ENCODE results near the gene FMNL2.

GRCh38 chr2:152532241-152532640, 197.3 kb downstream of the FMNL2 start:
- TF ChIP-seq PATZ1 (CRISPR knock-in tag; IDR thresholded peaks at IDR 0.05; ENCODE audit: borderline replicate concordance): no peak
- TF ChIP-seq, protein P1, sequence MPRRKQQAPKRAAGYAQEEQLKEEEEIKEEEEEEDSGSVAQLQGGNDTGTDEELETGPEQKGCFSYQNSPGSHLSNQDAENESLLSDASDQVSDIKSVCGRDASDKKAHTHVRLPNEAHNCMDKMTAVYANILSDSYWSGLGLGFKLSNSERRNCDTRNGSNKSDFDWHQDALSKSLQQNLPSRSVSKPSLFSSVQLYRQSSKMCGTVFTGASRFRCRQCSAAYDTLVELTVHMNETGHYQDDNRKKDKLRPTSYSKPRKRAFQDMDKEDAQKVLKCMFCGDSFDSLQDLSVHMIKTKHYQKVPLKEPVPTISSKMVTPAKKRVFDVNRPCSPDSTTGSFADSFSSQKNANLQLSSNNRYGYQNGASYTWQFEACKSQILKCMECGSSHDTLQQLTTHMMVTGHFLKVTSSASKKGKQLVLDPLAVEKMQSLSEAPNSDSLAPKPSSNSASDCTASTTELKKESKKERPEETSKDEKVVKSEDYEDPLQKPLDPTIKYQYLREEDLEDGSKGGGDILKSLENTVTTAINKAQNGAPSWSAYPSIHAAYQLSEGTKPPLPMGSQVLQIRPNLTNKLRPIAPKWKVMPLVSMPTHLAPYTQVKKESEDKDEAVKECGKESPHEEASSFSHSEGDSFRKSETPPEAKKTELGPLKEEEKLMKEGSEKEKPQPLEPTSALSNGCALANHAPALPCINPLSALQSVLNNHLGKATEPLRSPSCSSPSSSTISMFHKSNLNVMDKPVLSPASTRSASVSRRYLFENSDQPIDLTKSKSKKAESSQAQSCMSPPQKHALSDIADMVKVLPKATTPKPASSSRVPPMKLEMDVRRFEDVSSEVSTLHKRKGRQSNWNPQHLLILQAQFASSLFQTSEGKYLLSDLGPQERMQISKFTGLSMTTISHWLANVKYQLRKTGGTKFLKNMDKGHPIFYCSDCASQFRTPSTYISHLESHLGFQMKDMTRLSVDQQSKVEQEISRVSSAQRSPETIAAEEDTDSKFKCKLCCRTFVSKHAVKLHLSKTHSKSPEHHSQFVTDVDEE (CRISPR knock-in tag; IDR thresholded peaks at IDR 0.05): no peak
- no peak for TF ChIP-seq PPARA (CRISPR knock-in tag; IDR thresholded peaks at IDR 0.05; ENCODE audit: borderline replicate concordance)
- no peak for TF ChIP-seq OSR1 (CRISPR knock-in tag; IDR thresholded peaks at IDR 0.05)
- TF ChIP-seq ISL1 (CRISPR knock-in tag; IDR thresholded peaks at IDR 0.05): no peak
